Measurements from ENCODE around the gene COL25A1. TPM values are rescaled to one million over a fixed set of nuclear protein-coding genes. Genes with fewer than 3 reads are reported as not detected.

Gene COL25A1
- total RNA-seq, 1 experiment from 2014 or later: 8.8 TPM

GRCh38 chr4:108943371-108943770 lies 359.1 kb downstream of the COL25A1 start:
- H3K27me3 ChIP-seq (replicated peaks; ENCODE audit: insufficient read depth, low read depth, low read length, poor library complexity): no peaks in the 10 kb centered on the region
- no peak overlapping the region for H3K27ac ChIP-seq (ENCODE audit: low read depth, low read length, poor library complexity, severe bottlenecking)
- intact Hi-C loops (cut with micrococcal nuclease; ENCODE audit: unreplicated experiment): loop anchor here (5.0 to 10.0 kb wide), 2 partner anchors 111 to 131 kb away; no protein-coding TSS in a partner anchor
- H3K4me1 ChIP-seq (ENCODE audit: insufficient read depth, low read length, poor library complexity, severe bottlenecking): peaks cover 23% of the 10 kb centered on the region
- ChIA-PET CTCF (no interaction called here), POLR2A (ENCODE audit: low non-redundant PET) (no interaction called here)
- TF ChIP-seq CTCF (conservative IDR thresholded peaks at IDR 0.05; ENCODE audit: low read depth, low read length) (no peak), EZH2 (IDR thresholded peaks at IDR 0.05; ENCODE audit: borderline replicate concordance, low read depth, low read length, poor library complexity, severe bottlenecking) (no peak)
- BruUV-seq (replicated peaks): no TSS peak
- no peaks in the 10 kb centered on the region for H3K9me3 ChIP-seq (ENCODE audit: low read depth, low read length, poor library complexity, severe bottlenecking)
- no peak for DNase-seq (ENCODE audit: low spot score)
- no peak overlapping the region for H3K4me3 ChIP-seq (ENCODE audit: low read depth, low read length, poor library complexity, severe bottlenecking)
- H3K36me3 ChIP-seq (ENCODE audit: insufficient read depth, low read length, poor library complexity, severe bottlenecking): no peaks in the 10 kb centered on the region

- CTCF ChIA-PET: no interaction called here
- DNase-seq (ENCODE audit: low spot score): no peak
- no TSS peak for BruUV-seq (replicated peaks)
- Histone ChIP-seq H3K27ac (ENCODE audit: low read depth, low read length, poor library complexity, severe bottlenecking) (no peak overlapping the region), H3K4me1 (ENCODE audit: insufficient read depth, low read length, poor library complexity, severe bottlenecking) (peaks cover 23% of the 10 kb centered on the region), H3K36me3 (ENCODE audit: insufficient read depth, low read length, poor library complexity, severe bottlenecking) (no peaks in the 10 kb centered on the region), H3K27me3 (replicated peaks; ENCODE audit: insufficient read depth, low read depth, low read length, poor library complexity) (no peaks in the 10 kb centered on the region), H3K9me3 (ENCODE audit: low read depth, low read length, poor library complexity, severe bottlenecking) (no peaks in the 10 kb centered on the region), H3K4me3 (ENCODE audit: low read depth, low read length, poor library complexity, severe bottlenecking) (no peak overlapping the region)
- POLR2A ChIA-PET (ENCODE audit: low non-redundant PET): no interaction called here
- TF ChIP-seq CTCF (conservative IDR thresholded peaks at IDR 0.05; ENCODE audit: low read depth, low read length): no peak
- no peak for TF ChIP-seq EZH2 (IDR thresholded peaks at IDR 0.05; ENCODE audit: borderline replicate concordance, low read depth, low read length, poor library complexity, severe bottlenecking)
- intact Hi-C loops (cut with micrococcal nuclease; ENCODE audit: unreplicated experiment): loop anchor here (5.0 to 10.0 kb wide), 2 partner anchors 110 to 133 kb away; no protein-coding TSS in a partner anchor
Measured at GRCh38 chr4:108941904-108942430, 360.5 kb downstream of the COL25A1 start.

- TF ChIP-seq EZH2 (IDR thresholded peaks at IDR 0.05; ENCODE audit: borderline replicate concordance, low read depth, low read length, poor library complexity, severe bottlenecking) (no peak), CTCF (conservative IDR thresholded peaks at IDR 0.05; ENCODE audit: low read depth, low read length) (no peak)
- peak; percentile 87 for DNase-seq (ENCODE audit: low spot score)
- H3K27ac ChIP-seq (ENCODE audit: low read depth, low read length, poor library complexity, severe bottlenecking): no peak overlapping the region
- H3K9me3 ChIP-seq (ENCODE audit: low read depth, low read length, poor library complexity, severe bottlenecking): no peaks in the 10 kb centered on the region
- no peak overlapping the region for H3K4me3 ChIP-seq (ENCODE audit: low read depth, low read length, poor library complexity, severe bottlenecking)
- H3K27me3 ChIP-seq (replicated peaks; ENCODE audit: insufficient read depth, low read depth, low read length, poor library complexity): no peaks in the 10 kb centered on the region
- no TSS peak for BruUV-seq (replicated peaks)
- no peaks in the 10 kb centered on the region for H3K36me3 ChIP-seq (ENCODE audit: insufficient read depth, low read length, poor library complexity, severe bottlenecking)
- POLR2A ChIA-PET (ENCODE audit: low non-redundant PET): no interaction called here
- CTCF ChIA-PET: no interaction called here
- intact Hi-C loops (cut with micrococcal nuclease; ENCODE audit: unreplicated experiment): loop anchor here (5.0 to 10.0 kb wide), 2 partner anchors 108 to 134 kb away; no protein-coding TSS in a partner anchor
- peaks cover 23% of the 10 kb centered on the region for H3K4me1 ChIP-seq (ENCODE audit: insufficient read depth, low read length, poor library complexity, severe bottlenecking)
Measured at GRCh38 chr4:108940634-108941033, 361.8 kb downstream of the COL25A1 start.
